Ramos (cell line): ENCODE measurements around the gene C20orf144.

Source experiments
- in situ Hi-C: fragments of 300-500 bp; cut with MboI; formaldehyde crosslinking; loops from one replicate; pipeline ENCODE4 v1.14.3; 2022; ENCODE audit warnings: low sequenced_read_pairs; ENCODE audit not compliant: unreplicated experiment

C20orf144 gene

DNA sequence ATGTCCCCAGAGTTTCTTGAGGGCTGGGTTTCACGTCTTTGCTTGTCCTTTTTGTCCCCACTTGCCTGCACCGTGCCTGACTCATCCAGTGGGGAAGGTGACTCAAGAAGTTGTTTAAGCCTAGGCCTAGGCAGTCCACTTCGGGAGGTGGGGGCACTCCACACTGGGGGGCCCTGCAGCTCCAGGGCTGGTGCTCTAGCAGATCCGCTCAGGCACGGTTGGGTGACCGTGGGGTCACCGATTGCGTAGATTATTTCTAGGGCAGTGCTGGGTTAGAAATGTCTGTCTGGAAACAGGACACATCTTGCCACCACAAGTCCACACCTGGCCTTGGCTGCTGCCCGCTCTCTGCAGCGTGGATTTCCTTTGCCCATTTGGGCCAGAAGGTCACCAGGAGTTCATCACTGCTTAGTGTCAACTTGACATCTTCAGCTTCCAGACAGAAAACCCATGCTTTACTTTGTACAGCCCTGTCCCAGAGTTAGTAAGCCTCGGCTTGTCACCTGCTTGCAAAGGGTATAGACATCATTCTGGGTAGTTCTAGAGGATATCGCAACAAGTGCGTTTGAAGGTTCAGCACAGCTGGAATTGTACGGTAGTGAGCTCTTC lies 13.6 kb upstream of the C20orf144 start:
- in situ Hi-C loops = no loop called here

DNA sequence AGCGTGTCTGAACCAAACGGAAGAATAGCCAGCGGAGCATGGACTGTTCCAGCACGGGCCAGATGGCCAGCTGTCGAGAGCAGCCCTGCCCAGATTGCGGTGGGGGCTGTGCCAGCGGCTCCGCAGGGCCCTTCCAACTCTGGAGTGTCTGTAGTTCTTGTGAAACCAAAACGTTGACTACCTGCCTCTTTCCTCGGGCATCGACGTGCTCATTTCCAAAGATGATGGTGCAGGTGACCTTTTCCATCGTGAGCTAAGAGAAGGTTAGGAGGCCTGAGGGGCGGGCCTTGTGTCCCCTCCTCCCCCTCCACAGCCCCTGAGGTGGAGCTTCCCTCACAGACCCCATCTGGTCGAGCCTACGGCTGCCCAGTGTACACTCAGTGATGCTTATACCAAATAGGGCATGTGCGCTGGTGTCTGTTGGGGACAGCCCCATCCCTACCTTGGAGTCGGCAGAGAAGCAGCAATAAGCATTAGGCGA lies 12.9 kb upstream of the C20orf144 start:
- in situ Hi-C loops = no loop called here

- in situ Hi-C loops = loop anchor here (5.0 kb wide), 1 partner anchor 198 kb away; no protein-coding TSS in a partner anchor
Measured at GRCh38 chr20:33650111-33650752, 11.9 kb upstream of the C20orf144 start.

- in situ Hi-C loops = loop anchor here (5.0 kb wide), 1 partner anchor 199 kb away; no protein-coding TSS in a partner anchor
Measured at GRCh38 chr20:33650753-33651561, 11.2 kb upstream of the C20orf144 start.

GRCh38 chr20:33651562-33652048 lies 10.5 kb upstream of the C20orf144 start:
- in situ Hi-C loops = loop anchor here (5.0 kb wide), 1 partner anchor 199 kb away; no protein-coding TSS in a partner anchor

DNA sequence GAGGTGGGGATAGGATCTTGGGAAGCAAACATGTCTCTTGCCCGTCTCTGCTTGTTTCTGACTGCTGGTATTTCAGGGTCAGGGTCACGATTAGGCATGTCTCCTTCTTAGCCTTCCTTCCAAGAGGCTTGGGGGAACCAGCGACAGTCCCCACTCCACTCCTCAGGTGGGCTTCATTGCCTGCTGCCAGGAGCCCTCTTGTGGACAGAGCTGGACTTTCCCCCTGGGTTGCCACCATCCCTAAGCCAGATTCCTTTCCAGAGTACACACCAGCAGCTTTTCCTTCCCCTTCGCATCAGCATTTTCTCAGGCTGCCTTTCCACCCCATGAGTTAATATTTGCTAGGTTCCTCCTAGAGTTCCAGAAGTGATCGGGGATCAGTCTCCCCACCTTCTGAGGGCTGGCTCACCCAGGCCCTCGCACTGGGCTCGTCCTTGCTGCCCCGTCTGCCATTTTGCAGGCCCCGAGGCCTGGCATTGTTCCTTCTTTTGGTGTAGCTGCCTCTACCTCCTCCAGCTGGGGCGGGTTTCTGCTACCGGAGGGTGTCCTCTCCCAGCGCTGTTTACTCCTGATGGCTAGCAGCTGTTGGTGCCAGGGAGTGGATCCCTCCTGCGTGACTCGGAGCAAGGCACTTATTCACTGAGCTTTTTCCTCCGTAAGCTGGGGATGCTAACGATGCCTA lies 8.8 kb upstream of the C20orf144 start:
- in situ Hi-C loops = loop anchor here (5.0 kb wide), 1 partner anchor 201 kb away; no protein-coding TSS in a partner anchor

DNA sequence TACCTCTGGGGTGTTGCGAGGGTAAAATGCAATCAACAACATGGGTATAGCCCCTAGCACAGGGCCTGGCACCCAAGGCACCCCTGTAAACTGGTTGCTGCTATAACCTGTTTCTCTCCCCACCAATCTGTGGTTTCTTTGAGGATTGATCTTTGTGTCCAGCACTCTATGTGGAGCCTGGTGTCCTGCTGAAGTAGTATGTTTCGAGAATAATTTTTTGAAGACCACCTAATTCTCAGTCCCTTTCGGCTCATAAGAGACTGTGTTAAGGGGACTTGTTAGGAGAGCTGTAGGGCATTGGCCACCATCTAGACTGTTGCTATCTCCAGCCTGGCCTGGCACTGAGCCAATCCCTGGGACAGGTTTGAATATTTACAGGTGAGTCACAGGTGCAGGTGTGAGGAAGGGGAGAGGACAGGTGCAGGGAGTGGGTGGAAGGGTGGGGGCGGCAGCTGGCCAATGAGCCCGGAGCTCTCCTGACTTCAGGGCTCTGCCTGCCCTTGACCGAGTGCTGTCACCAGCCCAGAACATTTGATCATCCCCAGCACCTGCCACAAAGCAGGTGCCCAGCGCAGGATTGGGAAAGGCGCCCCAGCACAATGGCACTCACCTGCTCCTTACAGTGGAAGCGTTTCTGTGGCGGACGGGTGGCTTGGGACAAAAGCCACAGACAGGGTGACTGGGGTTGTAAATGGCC lies 8.1 kb upstream of the C20orf144 start:
- in situ Hi-C loops = loop anchor here (5.0 kb wide), 1 partner anchor 202 kb away; no protein-coding TSS in a partner anchor

DNA sequence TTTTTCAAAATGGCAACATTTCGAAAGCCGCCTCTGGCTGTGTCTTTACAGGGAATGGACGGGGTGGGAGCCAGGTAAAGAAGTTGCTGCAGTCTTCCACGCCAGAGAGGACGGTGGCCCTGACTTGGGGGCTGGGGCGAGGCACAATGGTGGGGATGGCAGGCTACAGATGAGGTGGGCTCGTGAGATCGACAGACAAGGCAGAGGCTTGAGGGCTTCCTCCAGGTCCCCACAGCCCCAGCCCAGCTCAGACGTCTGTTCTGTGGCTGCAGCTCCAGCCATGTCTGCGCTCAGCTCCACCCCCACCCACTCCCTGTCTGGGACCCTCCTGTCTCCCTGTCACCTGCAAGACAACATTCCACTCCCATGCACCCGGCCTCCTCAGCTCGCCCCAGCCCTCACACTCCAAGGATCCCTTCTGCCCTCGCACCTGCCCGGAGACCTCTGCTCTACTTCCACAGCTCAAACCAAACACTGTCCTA lies 7.4 kb upstream of the C20orf144 start:
- in situ Hi-C loops = loop anchor here (5.0 kb wide), 1 partner anchor 202 kb away; no protein-coding TSS in a partner anchor

DNA sequence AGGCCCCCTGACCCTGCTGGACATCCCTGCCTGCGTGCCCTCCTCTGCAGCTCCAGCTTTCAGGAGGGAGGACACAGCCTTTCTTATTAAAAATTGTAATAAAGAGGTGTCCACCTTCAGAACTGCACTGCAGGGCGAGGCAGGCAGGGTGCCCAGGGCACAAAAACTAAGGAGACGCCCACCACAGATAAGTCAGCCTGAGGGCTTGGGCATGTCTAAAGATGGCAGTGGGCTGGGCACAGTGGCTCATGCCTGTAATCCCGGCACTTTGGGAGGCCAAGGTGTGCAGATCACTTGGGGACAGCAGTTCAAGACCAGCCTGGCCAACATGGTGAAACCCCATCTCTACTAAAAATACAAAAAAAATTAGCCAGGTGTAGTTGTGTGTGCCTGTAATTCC lies 7.0 kb upstream of the C20orf144 start:
- in situ Hi-C loops = no loop called here

DNA sequence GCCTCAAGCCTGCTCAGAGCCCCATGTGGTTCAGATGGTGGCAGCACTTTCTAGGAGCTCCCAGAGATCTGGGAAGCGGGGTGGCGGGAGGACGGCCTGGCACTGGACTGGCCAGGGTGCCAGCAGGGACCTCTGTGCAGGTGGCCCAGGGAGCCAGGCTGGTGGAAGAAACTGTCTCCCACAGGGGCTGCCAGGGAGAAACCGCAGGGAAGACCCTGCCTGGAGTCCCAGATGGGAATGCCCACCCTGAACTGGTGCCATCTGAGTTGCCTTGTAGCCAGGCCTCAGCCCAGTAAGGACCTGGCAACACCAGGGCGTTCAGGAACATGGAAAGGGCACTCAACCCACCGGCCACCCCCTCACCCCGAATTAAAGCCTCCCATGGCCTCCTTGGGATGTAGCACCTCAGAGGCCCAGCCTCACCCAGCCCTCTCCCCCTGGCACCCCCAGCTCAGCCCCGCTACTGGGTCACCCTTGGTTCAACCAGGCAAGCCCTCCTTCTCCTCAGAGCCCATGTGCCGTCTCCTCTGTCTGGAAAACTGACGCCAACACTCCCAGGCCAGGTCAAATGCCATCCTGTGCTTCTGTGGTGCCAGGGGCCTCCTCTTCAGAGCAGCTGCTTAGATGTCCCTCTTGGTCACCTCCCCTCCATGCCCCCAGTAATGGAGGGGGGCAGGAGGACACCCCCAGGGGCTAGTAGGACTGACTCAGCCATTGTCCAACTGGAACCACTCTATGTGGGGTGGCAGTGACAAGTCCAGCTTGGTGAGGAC lies 5.9 kb upstream of the C20orf144 start:
- in situ Hi-C loops = no loop called here

DNA sequence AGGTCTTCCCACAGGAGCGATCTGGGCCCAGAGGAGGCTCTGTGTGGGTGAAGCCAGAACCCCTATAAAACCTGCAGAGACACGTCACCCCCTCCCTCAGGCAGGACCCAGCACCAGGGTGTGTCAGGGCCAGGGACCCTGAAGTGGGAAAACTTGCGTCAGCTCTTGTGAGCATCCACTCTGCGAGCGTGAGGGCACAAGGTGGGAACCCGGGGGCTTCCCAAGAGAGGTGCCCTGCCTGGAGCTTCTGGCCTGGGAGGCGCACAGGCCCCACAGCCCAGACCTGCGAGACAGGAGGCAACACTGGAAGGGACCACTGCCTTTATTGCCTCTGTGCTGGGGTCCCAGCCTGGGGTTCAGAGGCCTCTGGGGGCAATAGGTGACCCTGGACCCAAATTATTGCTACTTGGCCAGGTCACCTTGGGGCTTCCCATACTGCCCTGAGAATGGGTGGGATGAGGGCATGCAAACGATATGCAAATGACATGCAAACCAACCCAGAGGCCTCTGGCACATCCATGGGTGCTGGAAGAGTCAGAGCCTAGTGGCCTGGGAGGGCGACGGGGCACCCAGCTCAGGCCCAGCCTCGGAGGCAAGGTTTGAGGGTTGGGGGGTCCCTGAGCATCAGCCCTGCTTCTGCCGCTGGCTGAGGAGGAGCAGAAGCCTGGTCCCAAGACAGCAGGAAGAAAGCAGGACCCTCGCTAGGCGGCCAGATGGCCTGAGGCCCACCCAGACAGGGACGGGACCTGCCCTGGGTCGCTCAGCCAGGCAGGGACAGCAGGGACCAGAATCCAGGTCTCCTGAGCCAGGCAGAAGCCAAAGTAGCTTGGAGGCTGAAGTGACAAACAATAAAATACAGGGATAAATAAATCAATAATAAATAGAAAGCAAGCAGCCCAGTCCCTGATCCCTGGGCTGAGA lies 5.1 kb upstream of the C20orf144 start:
- in situ Hi-C loops = no loop called here

- in situ Hi-C loops = no loop called here
Measured at GRCh38 chr20:33657704-33658095, 4.4 kb upstream of the C20orf144 start.

DNA sequence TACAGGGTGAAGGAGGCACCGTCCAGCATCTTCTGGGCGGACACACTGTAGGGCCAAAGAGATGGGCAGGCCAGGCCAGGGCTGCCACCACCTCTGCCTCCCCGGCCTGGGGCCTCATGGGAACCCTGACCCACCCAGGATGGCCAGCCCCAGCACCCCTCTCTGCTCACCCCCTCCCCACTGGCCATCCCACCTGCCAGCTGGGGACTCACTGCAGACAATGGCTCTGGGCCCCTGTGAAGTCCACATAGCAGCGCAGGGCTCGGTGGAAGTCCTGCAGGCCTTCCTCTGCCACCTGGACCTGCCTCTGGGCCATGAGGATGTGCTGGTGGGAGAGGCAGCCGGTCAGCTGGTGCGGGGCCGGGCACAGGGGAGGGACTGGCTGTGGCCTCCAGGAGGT lies 3.6 kb upstream of the C20orf144 start:
- in situ Hi-C loops = no loop called here

- in situ Hi-C loops = no loop called here
Measured at GRCh38 chr20:33658929-33659328, 3.2 kb upstream of the C20orf144 start.

- in situ Hi-C loops = no loop called here
Measured at GRCh38 chr20:33659341-33660034, 2.6 kb upstream of the C20orf144 start.

GRCh38 chr20:33660035-33660684 lies 2.0 kb upstream of the C20orf144 start:
- in situ Hi-C loops = no loop called here

DNA sequence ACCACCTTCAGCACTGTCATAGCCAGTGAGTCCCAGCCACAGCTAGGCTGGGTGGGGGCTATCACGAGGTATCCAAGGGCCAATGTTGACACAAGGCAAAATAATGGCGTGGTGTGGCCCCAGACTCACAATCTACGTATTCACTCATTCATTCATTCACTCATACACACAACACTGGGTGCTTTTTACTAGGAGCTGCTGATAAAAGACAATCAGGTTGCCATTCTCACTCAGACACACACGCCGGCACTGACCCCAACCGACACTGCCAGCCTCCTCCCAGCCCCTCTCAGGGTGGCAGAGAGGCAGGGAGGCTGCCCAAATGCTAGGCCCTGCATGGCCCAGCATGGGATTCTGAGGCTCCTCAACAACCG lies 1.5 kb upstream of the C20orf144 start:
- in situ Hi-C loops = no loop called here
